HG03064 (cell line): Measurements from ENCODE around the gene AKNA.

Source experiments
- ATAC-seq: cut with Tn5 transposase; IDR thresholded peaks from one replicate; pipeline ENCODE4 v1.9.1; 2021; ENCODE audit warnings: low read depth; ENCODE audit not compliant: unreplicated experiment

AKNA gene

DNA sequence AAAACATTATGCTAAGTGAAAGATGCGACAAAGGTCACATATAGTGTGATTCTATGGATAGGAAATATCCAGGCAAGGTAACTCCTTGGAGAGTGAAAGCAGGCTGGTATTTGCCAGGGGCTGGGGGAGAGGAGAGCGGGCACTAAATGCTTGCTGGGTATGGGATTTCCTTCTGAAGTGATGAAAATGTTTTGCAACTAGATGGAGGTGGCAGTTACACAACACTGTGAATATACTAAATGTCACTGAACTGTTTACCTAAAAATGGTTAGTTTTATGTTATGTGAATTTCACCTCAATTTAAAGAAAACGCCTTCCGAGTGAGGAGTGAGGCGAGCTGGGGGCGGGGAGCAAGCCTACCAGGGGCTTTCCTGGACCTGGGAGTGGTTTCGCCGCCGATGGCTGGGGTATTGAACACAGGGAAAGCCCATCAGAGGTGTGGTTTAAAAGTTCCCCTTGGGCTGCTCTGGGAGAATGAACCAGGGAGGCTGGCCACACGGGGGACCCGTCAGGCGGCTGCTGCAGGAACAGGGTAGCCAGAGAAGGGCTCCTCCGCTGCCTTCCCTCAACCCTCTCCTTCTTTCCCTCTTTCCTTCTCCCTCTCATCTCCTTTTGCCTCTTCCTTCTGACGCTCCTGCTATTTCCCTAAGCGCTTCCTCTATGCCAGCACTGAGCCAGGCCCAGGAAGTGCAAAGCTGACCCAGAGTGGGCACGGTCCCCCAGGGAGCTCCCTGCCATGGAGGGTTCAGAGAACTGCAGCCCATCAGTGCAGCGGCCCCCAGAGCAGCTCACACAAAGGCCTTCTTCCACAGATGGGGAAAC is 4.9 kb downstream of the AKNA start:
- no peak for ATAC-seq

DNA sequence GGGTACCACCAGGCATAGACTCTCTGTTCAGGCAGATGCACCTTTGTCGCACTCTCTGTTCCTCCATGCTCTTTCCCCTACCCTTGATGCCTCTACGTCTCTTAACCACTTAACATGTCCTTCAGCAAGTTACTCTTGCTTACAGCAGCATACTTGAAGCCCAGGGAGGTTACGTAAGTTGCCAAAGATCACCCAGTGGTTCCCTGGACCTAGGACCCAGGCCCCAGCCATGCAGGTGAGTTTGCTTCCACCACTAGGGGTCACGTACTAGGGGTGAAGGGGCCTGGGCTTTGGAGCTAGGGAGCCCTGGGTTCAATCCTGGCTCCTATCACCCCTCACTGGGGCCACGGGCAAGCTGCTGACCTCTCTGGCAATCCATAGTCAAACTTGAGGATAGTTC is 8.9 kb downstream of the AKNA start:
- ATAC-seq = no peak

DNA sequence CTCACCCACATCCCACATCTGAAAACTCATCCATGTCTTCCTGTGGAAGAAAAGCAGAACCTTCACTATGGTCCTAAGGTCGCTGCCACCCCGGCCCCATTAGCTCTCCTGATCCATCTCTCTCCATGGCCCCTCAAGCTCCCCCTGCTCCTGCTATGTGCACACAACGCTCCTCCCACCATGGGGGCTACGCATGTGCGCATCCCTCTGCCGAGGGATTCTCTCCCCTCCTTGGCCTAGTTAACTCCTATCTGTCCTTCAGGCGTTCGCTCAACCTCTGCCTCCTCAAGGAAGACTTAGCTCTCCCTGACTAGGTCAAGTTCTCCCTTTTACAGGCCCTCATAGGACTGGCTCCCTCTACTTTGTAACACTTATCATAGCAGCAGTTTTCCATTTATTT is 9.8 kb downstream of the AKNA start:
- ATAC-seq = no peak

DNA sequence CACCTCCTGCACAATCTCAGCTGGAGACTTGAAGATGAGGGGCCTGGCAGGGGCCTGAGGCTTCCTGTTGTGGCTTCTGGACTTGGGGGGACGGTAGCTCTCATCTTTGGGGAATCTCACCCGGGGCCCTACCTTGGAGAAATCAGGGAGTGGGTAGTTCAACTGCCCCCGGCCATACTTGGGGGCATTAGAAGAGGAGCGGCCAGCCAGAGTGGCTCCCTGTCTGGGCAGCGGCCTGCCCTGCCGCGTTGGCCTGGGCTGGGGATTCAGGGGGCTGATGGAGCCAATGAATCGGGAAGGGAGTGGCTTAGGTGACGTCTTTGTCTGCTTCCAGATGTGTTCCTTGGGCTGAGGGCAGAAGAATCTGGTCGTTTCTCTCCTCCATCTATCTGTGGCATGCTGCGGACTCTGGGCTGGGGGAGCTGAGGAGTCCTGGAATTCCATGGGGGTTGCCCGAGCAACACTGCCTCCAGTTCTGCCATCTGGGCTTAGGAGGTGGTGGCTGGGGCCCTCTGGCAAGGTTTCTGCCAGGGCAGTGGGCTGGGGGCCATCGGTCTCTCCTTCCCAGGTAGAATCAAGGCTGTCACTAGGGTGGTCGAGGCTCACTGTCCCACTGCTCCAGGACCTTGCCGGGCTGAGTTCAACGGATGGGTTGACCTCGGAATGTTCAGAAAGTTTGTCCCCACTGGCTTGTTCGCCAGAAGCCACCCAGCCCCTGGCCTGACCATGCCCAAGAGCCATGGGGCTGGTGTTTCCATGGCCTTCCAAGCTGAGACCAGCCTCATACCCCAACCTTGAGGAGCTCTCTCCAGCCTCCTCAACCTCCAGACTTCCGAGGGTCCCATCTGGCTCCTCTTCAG is 11.0 kb downstream of the AKNA start:
- ATAC-seq = no peak

DNA sequence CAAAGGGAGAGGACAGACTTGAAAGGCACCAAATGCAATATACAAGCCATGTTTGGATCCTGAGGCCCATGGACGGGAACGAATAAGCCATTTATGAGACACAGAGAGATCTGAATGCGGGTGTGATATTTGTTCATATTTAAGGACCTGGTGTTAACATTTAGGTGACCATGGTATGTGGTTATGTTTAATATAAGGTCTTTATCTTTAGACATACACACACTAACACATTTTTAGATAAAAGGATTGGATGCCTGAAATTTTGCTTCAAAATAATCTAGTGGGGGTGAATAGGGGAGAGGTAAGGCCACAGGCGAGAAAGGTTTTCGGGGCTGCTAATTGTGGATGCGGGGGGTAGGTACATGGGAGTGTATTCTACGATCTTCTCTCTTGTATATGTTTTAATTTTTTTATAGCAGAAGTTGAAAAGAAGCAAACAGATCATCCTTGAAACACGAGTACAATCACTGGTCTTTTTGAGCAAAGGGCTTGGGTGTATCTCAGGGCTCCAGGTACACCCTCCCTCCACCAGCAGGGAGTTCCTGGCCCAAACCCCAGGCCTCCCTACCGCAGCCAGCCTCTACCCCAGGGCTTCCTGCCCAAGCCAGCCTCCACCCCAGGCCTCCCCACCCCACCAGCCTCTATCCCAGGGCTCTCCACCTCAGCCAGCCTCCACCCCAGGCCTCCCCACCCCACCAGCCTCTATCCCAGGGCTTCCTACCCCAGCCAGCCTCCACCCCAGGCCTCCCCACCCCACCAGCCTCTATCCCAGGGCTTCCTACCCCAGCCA is 12.2 kb downstream of the AKNA start:
- ATAC-seq = no peak

DNA sequence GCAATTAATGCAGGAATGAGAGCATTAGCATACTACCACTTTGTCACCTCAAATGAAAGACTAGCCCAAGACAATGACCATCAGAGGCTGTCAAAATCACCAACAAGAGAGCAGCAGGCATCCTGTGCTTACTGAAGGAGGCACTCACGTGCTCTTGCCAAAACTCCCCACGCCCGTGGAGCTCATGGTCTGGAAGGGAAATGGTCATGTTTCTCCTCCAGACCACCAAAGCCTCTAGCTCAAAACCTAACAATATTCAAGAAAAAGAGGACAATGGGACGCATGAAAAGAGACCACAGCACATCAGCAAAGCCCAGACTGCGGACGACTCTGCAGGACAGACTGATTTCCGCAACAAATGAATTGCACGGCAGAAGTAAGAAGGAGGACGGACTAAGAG is 12.8 kb downstream of the AKNA start:
- ATAC-seq = no peak

DNA sequence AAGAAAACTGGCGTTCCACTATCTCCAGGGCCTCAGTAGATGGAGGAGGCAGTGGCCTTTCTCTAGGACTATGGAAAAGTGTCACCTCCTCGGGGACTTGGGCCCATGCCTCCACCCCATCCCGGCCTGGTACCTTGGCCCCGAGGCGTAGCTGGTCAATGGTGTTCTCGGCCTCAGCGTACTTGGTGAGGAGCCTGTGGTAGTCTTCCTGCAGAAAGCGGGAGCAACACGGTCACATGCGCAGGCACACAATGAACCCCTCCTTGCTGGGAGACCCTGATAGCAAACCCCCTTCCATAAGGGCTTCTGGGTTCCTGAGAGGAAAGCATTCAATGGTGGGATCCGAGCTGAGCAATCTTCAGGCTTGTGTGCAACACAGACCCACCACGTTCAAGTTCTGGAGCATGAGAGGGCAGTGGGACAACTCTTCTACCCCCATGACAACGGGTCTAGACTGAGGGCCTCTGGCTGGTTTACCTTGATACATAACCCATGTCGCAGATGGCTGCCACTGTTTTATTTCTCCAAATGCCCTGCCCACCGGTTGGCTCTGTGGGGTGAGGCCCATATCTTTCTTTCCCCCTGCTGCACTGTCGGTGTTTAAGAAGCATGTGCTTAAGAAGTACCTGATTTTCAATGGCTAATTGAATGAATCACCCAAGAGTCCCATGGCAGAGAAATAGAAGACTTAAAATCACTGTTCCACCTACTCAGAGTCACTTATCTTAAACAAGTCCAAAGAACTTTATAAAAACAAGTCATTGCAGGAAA is 13.6 kb downstream of the AKNA start:
- ATAC-seq = no peak

DNA sequence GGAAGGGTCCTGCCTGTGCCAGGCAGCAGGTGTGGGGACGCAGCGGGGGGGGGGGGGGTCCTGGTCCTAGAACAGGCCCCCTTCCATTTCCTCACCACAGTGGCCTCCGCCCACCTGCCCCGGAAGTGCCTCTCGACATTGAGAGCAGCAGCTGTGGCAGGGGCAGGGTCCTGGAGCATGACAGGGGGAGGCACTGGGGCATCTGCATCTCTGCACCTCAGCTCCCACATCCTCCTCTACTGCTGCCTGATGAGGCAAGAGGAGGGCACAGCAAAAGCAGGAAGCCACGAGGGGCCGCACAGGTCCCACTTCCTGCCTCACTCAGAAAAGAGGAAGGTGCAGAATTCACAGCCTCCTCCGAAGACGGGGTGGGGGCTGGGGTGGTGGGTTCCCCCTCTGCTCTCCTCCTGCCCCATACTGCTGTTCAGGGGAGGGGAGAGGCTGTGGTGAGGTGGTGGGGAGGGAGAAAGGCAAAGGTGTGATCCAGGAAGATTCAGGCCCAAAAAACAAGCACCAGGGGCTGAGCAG is 14.8 kb downstream of the AKNA start:
- ATAC-seq = peak; percentile 95

DNA sequence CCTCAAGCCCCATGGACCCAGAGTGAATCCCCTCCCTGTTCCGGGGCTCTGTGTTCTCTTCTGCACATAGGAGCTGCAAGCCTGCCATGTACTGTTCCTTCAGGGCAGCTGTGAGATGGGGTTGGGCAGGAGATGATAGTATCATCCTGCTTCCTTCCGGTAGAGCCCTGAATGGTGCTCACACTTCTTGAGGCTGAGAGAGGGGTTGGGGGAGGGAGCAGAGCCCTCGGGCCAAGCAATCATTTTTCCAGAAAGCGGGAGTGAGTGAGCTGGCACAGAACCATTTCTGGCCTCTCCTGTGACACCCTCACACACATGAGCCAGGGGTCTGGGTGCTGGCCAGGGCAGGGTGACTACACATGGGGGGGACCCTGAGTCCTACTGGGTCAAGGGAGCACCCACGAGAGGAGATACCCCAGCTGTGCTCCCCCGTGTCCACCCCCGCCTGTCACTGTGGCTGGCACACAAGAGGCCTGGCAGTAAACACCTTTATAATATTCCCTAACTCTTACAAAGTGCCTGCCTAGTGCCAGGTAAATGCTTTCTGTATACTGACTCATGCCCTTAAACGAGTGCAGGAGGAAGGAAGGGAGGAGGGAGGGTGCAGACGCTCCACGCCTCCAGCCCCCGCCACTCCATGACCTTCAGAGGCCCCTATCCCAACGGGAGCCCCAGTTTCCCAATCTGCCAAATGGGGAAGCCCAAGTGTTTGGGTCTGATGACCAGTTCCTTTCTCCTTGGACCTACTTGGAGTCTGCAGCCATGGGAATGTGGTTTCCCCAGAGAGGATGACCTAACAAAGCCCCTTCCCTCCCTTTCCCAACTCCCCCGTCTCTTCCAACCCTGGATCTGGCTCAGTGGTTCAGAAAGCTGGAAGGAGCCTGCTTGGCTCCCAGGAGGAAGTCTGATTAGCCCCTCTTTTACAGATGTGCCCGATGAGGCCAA is 15.5 kb downstream of the AKNA start:
- ATAC-seq = no peak

DNA sequence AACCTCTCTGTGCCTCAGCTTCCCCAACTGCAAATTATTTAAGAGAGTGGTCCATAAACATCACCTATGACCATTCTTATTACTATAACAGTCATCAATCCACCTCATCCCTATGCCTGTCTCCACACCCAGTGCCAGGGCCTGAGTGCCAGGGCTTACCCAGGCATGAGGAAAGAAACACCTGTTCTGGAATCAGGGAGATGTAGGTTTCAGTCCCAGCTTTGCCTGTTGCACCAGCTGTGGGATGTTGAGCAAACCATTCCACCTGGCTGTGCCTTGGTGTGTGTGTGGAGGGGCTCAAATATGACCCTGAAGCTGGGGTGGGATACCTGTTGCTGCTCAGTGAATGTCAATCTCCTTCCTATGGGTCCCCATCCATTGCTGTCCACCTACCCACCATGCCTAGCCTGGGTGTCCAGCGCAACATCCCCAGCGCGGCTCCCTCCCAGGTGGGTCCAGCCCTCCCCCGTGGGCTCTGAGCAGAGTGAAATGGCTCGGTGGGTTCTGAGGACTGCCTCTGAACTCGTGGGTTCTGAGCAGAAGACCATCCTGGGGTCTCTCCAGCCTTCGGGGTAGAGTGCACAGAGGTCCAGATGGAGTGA is 16.3 kb downstream of the AKNA start:
- ATAC-seq = no peak

DNA sequence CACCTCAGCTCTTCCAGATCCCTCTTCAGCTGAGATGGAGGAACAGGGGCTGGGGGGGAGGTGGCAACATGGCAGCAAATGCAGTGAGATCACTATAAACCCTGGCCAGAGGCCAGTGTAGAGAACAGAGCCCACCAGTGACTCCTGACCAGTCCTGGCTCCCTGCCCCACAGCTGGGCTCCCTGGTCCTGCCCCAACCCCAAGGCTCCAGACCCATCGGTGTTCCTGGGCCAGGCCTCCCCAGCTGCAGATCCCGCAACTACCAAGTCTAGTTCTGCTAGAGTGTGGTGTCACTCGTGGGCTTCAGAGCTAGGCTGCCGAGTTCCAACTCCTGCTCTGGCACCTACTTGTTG is 16.8 kb downstream of the AKNA start:
- ATAC-seq = no peak

DNA sequence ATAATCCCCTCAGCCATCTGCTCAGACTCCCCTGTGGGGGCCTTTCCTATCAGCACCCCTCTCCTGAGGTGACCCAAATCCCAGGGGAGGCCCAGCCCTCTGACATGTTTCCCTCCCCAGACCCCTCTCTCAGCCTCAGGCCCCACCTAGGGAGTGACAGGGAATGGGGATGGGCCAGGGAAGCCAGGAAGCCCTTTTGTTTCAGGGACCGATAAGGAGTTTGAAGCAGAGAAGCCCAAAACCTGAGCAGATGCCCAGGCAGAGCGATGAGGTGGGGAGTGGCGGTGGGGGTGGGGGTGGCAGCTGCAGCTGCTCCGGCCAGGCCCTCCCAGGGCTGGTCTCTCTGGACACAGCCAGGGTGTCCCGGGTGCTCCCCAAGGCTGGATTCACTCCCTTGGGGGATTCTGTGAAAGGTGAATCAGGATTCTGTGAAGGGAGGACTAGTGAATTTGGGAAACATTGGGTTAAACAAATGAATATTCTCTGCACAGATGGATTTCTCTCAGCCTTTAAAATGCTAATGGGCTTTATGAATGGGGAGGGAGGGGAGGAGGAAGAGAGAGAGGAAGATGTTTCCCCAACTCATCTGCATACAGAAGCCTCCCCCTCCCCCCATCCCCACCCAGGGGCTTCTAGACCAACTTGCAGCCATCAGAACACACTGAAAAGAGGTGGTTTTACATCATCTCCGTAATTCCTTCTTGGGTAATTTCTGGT is 17.4 kb downstream of the AKNA start:
- no peak for ATAC-seq

DNA sequence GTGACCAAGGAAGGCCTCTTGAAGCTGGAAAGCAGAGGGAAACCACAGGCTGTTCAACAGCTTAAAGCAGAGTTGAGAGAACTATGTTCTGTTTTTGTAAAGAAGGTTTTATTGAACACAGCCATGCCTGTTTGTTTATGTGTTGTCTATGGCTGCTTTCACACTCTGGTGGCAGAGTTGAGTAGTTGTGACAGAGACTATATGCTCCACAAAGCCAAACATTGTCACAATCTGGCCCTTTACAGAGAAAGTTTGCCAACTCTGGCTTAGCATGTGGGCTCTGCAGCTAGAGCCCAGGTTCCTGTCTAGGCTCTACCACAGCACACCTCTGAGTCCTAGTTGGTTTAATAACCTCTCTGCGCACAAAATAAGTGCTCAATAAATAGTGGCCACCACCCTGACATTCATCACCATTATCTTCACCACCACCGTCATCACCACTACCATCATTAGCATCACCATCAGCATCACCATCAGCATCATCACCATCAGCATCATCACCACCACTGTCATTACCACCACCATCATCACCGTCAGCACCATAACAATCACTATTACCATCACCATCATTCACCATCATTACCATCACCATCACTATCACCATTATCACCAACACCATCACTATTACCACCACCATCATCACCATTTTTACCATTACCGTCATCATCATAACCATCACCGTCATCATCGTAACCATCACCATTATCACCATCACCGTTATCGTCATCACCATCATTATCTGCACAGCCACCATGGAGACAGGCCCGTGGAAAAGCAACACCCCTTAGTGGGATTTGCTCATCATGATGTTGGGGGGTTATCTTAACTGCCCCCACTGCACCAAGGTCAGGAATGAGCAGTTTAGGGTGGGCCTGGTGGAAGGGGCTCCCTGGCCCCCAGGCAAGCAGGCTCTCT is 18.3 kb downstream of the AKNA start:
- no peak for ATAC-seq

DNA sequence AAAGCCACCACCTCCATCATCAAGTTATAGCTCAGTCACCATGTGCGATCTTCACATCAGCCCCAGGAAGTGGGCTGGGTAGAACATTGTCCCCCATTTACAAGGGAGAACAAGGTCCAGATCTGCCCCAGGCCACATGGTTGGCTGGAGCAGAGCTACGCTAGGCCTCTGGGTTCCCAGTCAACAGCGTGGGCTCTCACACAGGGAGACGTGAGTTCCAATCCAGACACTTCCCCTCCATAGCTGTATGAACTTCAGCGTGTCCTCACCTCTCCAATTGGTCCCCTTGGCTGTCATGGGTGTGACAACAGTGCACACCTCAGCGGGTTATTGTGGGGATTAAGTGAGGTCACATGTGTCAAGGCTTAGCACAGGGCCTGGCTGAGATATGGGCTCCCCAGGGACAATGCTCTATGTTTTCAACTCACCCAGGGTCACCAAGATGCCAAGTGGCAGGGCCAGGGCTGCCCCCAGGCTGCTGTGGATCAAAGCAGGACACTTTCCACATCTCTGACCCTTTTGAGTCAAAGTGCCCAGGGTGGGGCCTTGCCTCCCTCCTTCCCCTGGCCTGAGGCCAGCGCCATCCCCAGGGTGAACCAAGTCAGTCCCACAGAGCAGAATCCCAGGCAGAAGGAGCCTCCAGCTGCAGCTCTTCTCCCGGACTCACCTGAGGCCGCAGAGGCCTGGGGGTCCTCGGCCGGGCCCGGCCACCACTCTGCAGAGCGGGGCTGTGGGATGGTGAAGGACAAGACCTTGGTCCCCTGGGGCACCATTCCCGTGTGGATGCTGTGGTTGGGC is 19.8 kb downstream of the AKNA start:
- ATAC-seq = no peak

DNA sequence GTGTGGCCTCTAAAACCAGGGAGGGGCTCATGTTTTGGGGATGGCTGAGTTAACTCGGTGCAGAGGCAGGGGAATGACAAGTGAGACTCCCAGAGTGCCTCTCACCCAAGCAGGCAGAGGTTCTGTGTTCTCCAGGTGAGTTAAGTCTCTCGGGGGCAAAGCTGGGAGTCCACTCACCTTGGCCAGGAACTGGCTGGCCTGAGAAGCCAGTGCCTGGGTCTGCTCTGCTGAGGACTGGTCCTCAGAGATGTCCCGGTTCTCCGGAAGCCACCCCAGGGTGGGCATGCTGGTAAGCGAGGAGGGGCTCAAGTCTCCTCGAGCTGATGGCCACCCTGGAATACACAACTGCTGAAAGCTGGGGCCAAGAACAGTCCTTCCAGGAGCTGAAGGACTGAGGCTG is 20.4 kb downstream of the AKNA start:
- ATAC-seq = no peak
